ENCODE data around the gene FKBP5. TPM values are rescaled to one million over a fixed set of nuclear protein-coding genes. Genes with fewer than 3 reads are reported as not detected.
A peak's percentile ranks its signal among the peaks of the same experiment; 100 is the strongest.

FKBP5 gene
- total and polyA plus RNA-seq, 10 donors: 23.8 to 368 (median 148) TPM

- intact Hi-C loops (cut with DNase I; ENCODE audit: low total_unique reads): no loop called here
- peaks cover 0 to 65% (median 11%) of the 10 kb centered on the region in 6 donors for H3K4me1 ChIP-seq
- no peak for DNase-seq
- no peaks in the 10 kb centered on the region for H3K9me3 ChIP-seq
- peak overlapping the region in 3 of 8 donors; percentile 10 to 34 (median 26) for H3K27ac ChIP-seq
- 83 to 94% (median 85%) methylated on average over 4 of the region's 4 CpGs for WGBS, 5 donors
- no peak for TF ChIP-seq POLR2AphosphoS5 (IDR thresholded peaks at IDR 0.05)
- TF ChIP-seq POLR2A (IDR thresholded peaks at IDR 0.05): no peak
- TF ChIP-seq CTCF (IDR thresholded peaks at IDR 0.05 in 8 of 11, conservative IDR thresholded peaks at IDR 0.05 in 3 of 11): no peak
- peaks cover 7 to 100% (median 43%) of the 10 kb centered on the region in 6 donors for H3K36me3 ChIP-seq
- no peak overlapping the region for H3K4me3 ChIP-seq
- H3K27me3 ChIP-seq (replicated peaks in 1 of 7): no peaks in the 10 kb centered on the region
Measured at GRCh38 chr6:35635601-35636597, 52.8 kb downstream of the FKBP5 start.

- Histone ChIP-seq H3K36me3 (peaks cover 0 to 100% (median 34%) of the 10 kb centered on the region in 6 donors), H3K27ac (peak overlapping the region in 7 of 8 donors; percentile 13 to 77 (median 59)), H3K27me3 (replicated peaks in 1 of 7) (no peaks in the 10 kb centered on the region), H3K4me1 (peaks cover 0 to 68% (median 12%) of the 10 kb centered on the region in 6 donors), H3K4me3 (no peak overlapping the region), H3K9me3 (no peaks in the 10 kb centered on the region)
- intact Hi-C loops (cut with DNase I; ENCODE audit: low total_unique reads): no loop called here
- WGBS, 5 donors: 51 to 76% (median 63%) methylated on average over 2 of the region's 2 CpGs
- DNase-seq: no peak
- TF ChIP-seq POLR2AphosphoS5 (IDR thresholded peaks at IDR 0.05) (peak in 1 of 3 donors; percentile 62), CTCF (IDR thresholded peaks at IDR 0.05 in 8 of 11, conservative IDR thresholded peaks at IDR 0.05 in 3 of 11) (no peak)
Measured at GRCh38 chr6:35634316-35634715, 54.4 kb downstream of the FKBP5 start.

- Histone ChIP-seq H3K4me1 (peaks cover 0 to 69% (median 12%) of the 10 kb centered on the region in 6 donors), H3K27ac (peak overlapping the region in 7 of 8 donors; percentile 1 to 77 (median 59)), H3K4me3 (no peak overlapping the region), H3K36me3 (peaks cover 0 to 100% (median 36%) of the 10 kb centered on the region in 6 donors), H3K27me3 (replicated peaks in 1 of 7) (no peaks in the 10 kb centered on the region), H3K9me3 (no peaks in the 10 kb centered on the region)
- WGBS, 5 donors: 92 to 97% (median 95%) methylated on average over 4 of the region's 4 CpGs
- DNase-seq: no peak
- intact Hi-C loops (cut with DNase I; ENCODE audit: low total_unique reads): no loop called here
- TF ChIP-seq POLR2AphosphoS5 (IDR thresholded peaks at IDR 0.05) (no peak), CTCF (IDR thresholded peaks at IDR 0.05 in 8 of 11, conservative IDR thresholded peaks at IDR 0.05 in 3 of 11) (no peak), POLR2A (IDR thresholded peaks at IDR 0.05) (no peak)
Measured at GRCh38 chr6:35633579-35634089, 55.1 kb downstream of the FKBP5 start.

All from spleen (tissue), 11 donors.